Hepatocyte (in vitro differentiated cells): Measurements from ENCODE around the gene RPL22. TPM values are rescaled to one million over a fixed set of nuclear protein-coding genes. Genes with fewer than 3 reads are reported as not detected.

Experiments used
- DNase-seq: peaks from one replicate; pipeline ENCODE4 v3.0.0-alpha.2; 2016; ENCODE audit warnings: low spot score
- H2AFZ ChIP-seq: fragments of 200-600 bp; sonication (generic); 2 replicates; pipeline ENCODE4 v1.6.0; 2016; ENCODE audit warnings: antibody characterized with exemption, mild to moderate bottlenecking
- H3K27ac ChIP-seq: fragments of 200-600 bp; sonication (generic); 2 replicates; pipeline ENCODE4 v1.5.1; 2016; ENCODE audit warnings: mild to moderate bottlenecking
- H3K27me3 ChIP-seq: fragments of 200-600 bp; sonication (generic); 2 replicates; pipeline ENCODE4 v1.6.1; 2016
- H3K36me3 ChIP-seq: fragments of 200-600 bp; sonication (generic); replicated peaks from 2 replicates; pipeline ENCODE4 v1.5.1; 2016; ENCODE audit warnings: low read depth; ENCODE audit not compliant: insufficient read depth
- H3K4me1 ChIP-seq: fragments of 200-600 bp; sonication (generic); 2 replicates; pipeline ENCODE4 v1.5.1; 2016; ENCODE audit warnings: mild to moderate bottlenecking, moderate library complexity; ENCODE audit not compliant: insufficient read depth
- H3K4me2 ChIP-seq: fragments of 200-600 bp; sonication (generic); 2 replicates; pipeline ENCODE4 v1.6.0; 2016
- H3K4me3 ChIP-seq: fragments of 200-600 bp; sonication (generic); 2 replicates; pipeline ENCODE4 v1.5.1; 2016; ENCODE audit warnings: mild to moderate bottlenecking
- H3K79me2 ChIP-seq: fragments of 200-600 bp; sonication (generic); 2 replicates; pipeline ENCODE4 v1.6.0; 2017; ENCODE audit warnings: mild to moderate bottlenecking
- H3K9me2 ChIP-seq: fragments of 200-600 bp; sonication (generic); replicated peaks from 2 replicates; pipeline ENCODE4 v1.6.0; 2017; ENCODE audit warnings: mild to moderate bottlenecking; ENCODE audit not compliant: insufficient read depth
- H3K9me3 ChIP-seq: fragments of 200-600 bp; sonication (generic); 2 replicates; pipeline ENCODE4 v1.5.1; 2016; ENCODE audit warnings: low read depth, mild to moderate bottlenecking
- H4K20me1 ChIP-seq: fragments of 200-600 bp; sonication (generic); 2 replicates; pipeline ENCODE4 v1.6.0; 2016; ENCODE audit warnings: mild to moderate bottlenecking; ENCODE audit not compliant: insufficient read depth, poor library complexity, severe bottlenecking
- EZH2 ChIP-seq: fragments of 200-600 bp; sonication (generic); IDR thresholded peaks from 2 replicates; pipeline ENCODE4 v1.6.1; 2016; ENCODE audit warnings: antibody characterized with exemption, mild to moderate bottlenecking, borderline replicate concordance
- EZH2phosphoT487 ChIP-seq: fragments of 200-600 bp; sonication (generic); IDR thresholded peaks from one replicate; pipeline ENCODE4 v1.6.1; 2018; ENCODE audit warnings: antibody characterized with exemption, mild to moderate bottlenecking, low read depth, moderate library complexity; ENCODE audit not compliant: unreplicated experiment, severe bottlenecking
- WGBS: methylation state at CpG from one replicate; pipeline ENCODE4 v1.1.6; 2016; ENCODE audit warnings: low lambda C conversion rate; ENCODE audit errors: missing lambda C conversion rate; 5-methylcytosine and 5-hydroxymethylcytosine counted together
- polyA plus RNA-seq: library from polyadenylated mRNA; unstranded; fragments of >200 nt; fragmentation: Nextera tagmentation; extraction: Ambion mirVana; gene quantifications from 2 replicates; pipeline ENCODE4 v1.2.1, GENCODE V29; 2016
- total RNA-seq: library from RNA; depleted of rRNA; stranded (reverse); fragments of >200 nt; gene quantifications from 2 replicates; pipeline ENCODE4 v1.2.3, GENCODE V29; 2014
- TF ChIP-seq, protein P1 (sequence below): fragments of 200-600 bp; sonication (generic); IDR thresholded peaks from 2 replicates; pipeline ENCODE4 v1.5.1; 2016; ENCODE audit warnings: antibody characterized with exemption, mild to moderate bottlenecking; ENCODE audit not compliant: poor library complexity

The RPL22 gene
- total and polyA plus RNA-seq, 2 experiments from 2014 or later = 103 to 168 TPM

DNA sequence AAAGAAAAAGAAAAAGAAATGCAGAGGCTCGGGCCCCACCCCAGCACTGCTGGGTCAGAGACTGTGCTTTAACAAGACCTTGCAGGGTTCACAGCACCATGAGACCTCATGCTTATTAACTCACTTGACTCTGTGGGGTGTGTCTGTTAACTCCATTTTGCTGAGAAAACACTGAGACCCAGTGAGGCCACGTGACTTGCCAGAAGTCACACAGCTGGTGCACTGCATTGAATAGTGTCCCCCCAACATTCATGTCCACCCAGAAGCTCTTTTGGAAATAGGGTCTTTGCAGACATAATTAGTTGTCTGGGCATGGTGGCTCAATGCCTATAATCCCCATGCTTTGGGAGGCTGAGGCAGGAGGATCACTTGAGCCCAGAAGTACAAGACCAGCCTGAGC lies 59.0 kb downstream of the RPL22 start:
- no peaks in the 10 kb centered on the region for H3K79me2 ChIP-seq
- no peaks in the 10 kb centered on the region for H3K4me1 ChIP-seq
- H3K4me3 ChIP-seq = no peak overlapping the region
- no peaks in the 10 kb centered on the region for H4K20me1 ChIP-seq
- no peaks in the 10 kb centered on the region for H3K9me2 ChIP-seq
- no peak overlapping the region for H3K27ac ChIP-seq
- DNase-seq = no peak
- no peaks in the 10 kb centered on the region for H3K36me3 ChIP-seq
- no peaks in the 10 kb centered on the region for H3K27me3 ChIP-seq
- H3K4me2 ChIP-seq = no peak overlapping the region
- no peak for TF ChIP-seq EZH2phosphoT487
- TF ChIP-seq, protein P1, sequence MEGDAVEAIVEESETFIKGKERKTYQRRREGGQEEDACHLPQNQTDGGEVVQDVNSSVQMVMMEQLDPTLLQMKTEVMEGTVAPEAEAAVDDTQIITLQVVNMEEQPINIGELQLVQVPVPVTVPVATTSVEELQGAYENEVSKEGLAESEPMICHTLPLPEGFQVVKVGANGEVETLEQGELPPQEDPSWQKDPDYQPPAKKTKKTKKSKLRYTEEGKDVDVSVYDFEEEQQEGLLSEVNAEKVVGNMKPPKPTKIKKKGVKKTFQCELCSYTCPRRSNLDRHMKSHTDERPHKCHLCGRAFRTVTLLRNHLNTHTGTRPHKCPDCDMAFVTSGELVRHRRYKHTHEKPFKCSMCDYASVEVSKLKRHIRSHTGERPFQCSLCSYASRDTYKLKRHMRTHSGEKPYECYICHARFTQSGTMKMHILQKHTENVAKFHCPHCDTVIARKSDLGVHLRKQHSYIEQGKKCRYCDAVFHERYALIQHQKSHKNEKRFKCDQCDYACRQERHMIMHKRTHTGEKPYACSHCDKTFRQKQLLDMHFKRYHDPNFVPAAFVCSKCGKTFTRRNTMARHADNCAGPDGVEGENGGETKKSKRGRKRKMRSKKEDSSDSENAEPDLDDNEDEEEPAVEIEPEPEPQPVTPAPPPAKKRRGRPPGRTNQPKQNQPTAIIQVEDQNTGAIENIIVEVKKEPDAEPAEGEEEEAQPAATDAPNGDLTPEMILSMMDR = no peak
- 90% methylated on average over 2 of the region's 2 CpGs for WGBS
- H2AFZ ChIP-seq = no peak overlapping the region
- H3K9me3 ChIP-seq = no peaks in the 10 kb centered on the region

DNA sequence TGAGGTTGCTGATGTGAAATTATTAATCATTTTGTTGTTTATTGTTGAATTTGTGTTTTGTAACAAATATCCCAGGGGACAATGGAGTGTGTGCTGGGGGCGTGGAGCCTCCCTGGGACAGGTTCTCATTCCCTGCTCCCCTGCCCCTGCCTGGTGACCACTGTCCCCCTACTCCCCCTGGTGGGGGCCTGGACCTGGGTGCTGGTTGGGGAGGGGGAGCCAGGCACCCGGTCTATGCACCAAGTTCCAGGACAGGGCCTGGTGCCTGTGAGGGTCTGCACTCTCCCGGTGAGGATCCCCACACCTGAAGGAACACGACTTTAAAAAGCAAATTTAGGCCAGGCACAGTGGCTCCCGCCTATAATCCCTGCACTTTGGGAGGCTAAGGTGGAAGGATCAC lies 61.6 kb downstream of the RPL22 start:
- Histone ChIP-seq H4K20me1 (no peaks in the 10 kb centered on the region), H3K27ac (no peak overlapping the region), H3K4me1 (no peaks in the 10 kb centered on the region), H3K9me3 (no peaks in the 10 kb centered on the region), H3K79me2 (no peaks in the 10 kb centered on the region), H3K9me2 (no peaks in the 10 kb centered on the region), H2AFZ (no peak overlapping the region), H3K27me3 (no peaks in the 10 kb centered on the region), H3K4me3 (no peak overlapping the region), H3K36me3 (no peaks in the 10 kb centered on the region), H3K4me2 (no peak overlapping the region)
- TF ChIP-seq, protein P1 = no peak
- no peak for TF ChIP-seq EZH2phosphoT487
- no peak for TF ChIP-seq EZH2
- WGBS = 73% methylated on average over 5 of the region's 5 CpGs
- no peak for DNase-seq

DNA sequence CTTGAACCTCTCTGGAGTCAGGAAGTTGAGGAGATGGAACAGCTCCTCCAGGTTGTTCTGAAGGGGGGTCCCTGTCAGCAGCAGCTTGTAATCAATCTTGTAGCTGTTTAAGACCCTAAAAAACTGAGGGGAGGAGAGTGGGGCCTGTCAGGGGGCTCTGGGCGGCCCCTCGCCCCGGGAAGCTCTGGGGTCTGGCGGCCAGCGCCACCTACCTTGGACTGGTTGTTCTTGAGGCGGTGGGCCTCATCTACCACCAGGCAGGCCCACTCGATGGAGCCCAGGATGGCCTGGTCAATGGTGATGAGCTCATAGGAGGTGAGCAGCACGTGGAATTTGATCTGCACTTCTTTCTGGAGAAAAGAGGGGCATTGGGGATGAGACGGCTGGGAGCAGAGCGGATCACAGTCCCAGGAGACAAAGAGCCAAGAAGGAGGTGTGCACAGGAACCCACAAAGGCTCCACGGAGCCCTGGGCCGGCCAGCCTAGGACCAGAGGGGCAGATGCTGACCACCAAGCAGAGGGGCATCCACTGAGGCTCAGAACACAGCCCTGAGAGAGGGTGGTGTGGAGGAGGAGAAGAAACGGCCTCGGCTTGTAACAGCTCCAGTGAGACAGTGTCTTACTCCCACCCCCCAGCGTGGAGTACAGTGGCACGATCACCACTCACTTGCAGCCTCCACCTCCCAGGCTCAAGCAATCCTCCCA lies 62.7 kb downstream of the RPL22 start:
- Histone ChIP-seq H3K4me1 (no peaks in the 10 kb centered on the region), H3K79me2 (no peaks in the 10 kb centered on the region), H3K9me2 (no peaks in the 10 kb centered on the region), H3K36me3 (no peaks in the 10 kb centered on the region), H3K4me2 (no peak overlapping the region), H3K4me3 (no peak overlapping the region), H3K9me3 (no peaks in the 10 kb centered on the region), H3K27me3 (no peaks in the 10 kb centered on the region), H4K20me1 (no peaks in the 10 kb centered on the region), H2AFZ (no peak overlapping the region), H3K27ac (no peak overlapping the region)
- DNase-seq = no peak
- TF ChIP-seq, protein P1 = no peak
- TF ChIP-seq EZH2phosphoT487 (no peak), EZH2 (no peak)
- WGBS = 84% methylated on average over 15 of the region's 16 CpGs

Other genes starting within 250 kb of the RPL22 start
- gene NPHP4, start 207.2 kb downstream of the RPL22 start, total RNA-seq = 5.4 and 6.0 TPM in 2 replicates
- 5.6 and 6.7 TPM in 2 replicates for gene NPHP4, start 207.2 kb downstream of the RPL22 start, polyA plus RNA-seq
- gene KCNAB2, start 153.7 kb downstream of the RPL22 start, total RNA-seq = 3.5 and 3.7 TPM in 2 replicates
- 3.1 and 7.4 TPM in 2 replicates for gene KCNAB2, start 153.7 kb downstream of the RPL22 start, polyA plus RNA-seq
- gene CHD5, start 19.3 kb downstream of the RPL22 start, total RNA-seq = 0.08 and 0.13 TPM in 2 replicates
- gene CHD5, start 19.3 kb downstream of the RPL22 start, polyA plus RNA-seq = 0.18 TPM in 1 of 2 replicates, not detected in the other
- 14.7 and 29.3 TPM in 2 replicates for gene RNF207, start 6.5 kb upstream of the RPL22 start, total RNA-seq
- gene RNF207, start 6.5 kb upstream of the RPL22 start, polyA plus RNA-seq = 28.3 and 30.9 TPM in 2 replicates
- 60.1 and 62.4 TPM in 2 replicates for gene ICMT, start 36.4 kb upstream of the RPL22 start, total RNA-seq
- gene ICMT, start 36.4 kb upstream of the RPL22 start, polyA plus RNA-seq = 32.2 and 40.3 TPM in 2 replicates
- gene HES3, start 44.6 kb upstream of the RPL22 start, total RNA-seq = not detected in 2 replicates
- not detected in 2 replicates for gene HES3, start 44.6 kb upstream of the RPL22 start, polyA plus RNA-seq
- gene GPR153, start 61.5 kb upstream of the RPL22 start, total RNA-seq = 6.9 and 9.1 TPM in 2 replicates
- 7.1 and 13.5 TPM in 2 replicates for gene GPR153, start 61.5 kb upstream of the RPL22 start, polyA plus RNA-seq
- gene ACOT7, start 194.2 kb upstream of the RPL22 start, total RNA-seq = 20.3 and 25.8 TPM in 2 replicates
- gene ACOT7, start 194.2 kb upstream of the RPL22 start, polyA plus RNA-seq = 38.1 and 39.9 TPM in 2 replicates
- 0.27 and 0.44 TPM in 2 replicates for gene HES2, start 220.3 kb upstream of the RPL22 start, total RNA-seq
- 0.36 and 1.2 TPM in 2 replicates for gene HES2, start 220.3 kb upstream of the RPL22 start, polyA plus RNA-seq
- gene ESPN, start 225.2 kb upstream of the RPL22 start, total RNA-seq = 21.4 and 31.1 TPM in 2 replicates
- gene ESPN, start 225.2 kb upstream of the RPL22 start, polyA plus RNA-seq = 48.4 and 65.7 TPM in 2 replicates